HepG2 (cell line): ENCODE results near the gene APIP. TPM values are rescaled to one million over a fixed set of nuclear protein-coding genes. Genes with fewer than 3 reads are reported as not detected.

Experiments
- ARNT2 ChIP-seq: sonication (generic); formaldehyde crosslinking; IDR thresholded peaks from 2 replicates; pipeline ENCODE4 v1.8.0; 2022; ENCODE audit warnings: mild to moderate bottlenecking, low read depth, missing genetic modification reagents, moderate library complexity
- CAMTA2 ChIP-seq: sonication (generic); formaldehyde crosslinking; IDR thresholded peaks from 2 replicates; pipeline ENCODE4 v1.4.0; 2020; ENCODE audit warnings: mild to moderate bottlenecking, missing genetic modification reagents, borderline replicate concordance
- EP300 ChIP-seq, 3 experiments: sonication (generic) in 1 of 3; formaldehyde crosslinking in 1 of 3; IDR thresholded peaks; 2 replicates each; pipeline versions ENCODE4 v1.5.1 to v1.6.1; 2011 to 2020; ENCODE audit warnings: low read depth in 2 of 3, low read length in 2 of 3, borderline replicate concordance in 1 of 3, improper control_type of control experiment in 1 of 3, mild to moderate bottlenecking in 1 of 3, missing genetic modification reagents in 1 of 3, moderate library complexity in 1 of 3
- GLI4 ChIP-seq: sonication (generic); formaldehyde crosslinking; IDR thresholded peaks from 2 replicates; pipeline ENCODE4 v1.5.1; 2020; ENCODE audit warnings: missing genetic modification reagents, mild to moderate bottlenecking, moderate library complexity, borderline replicate concordance
- KLF16 ChIP-seq, 2 experiments: sonication (generic) in 1 of 2; formaldehyde crosslinking in 1 of 2; IDR thresholded peaks; 2 replicates each; pipeline versions ENCODE4 v1.6.1 to v1.8.0; 2016 to 2023; ENCODE audit warnings: missing genetic modification reagents in 2 of 2, missing compliant biosample characterization in 1 of 2
- NR1H2 ChIP-seq: sonication (generic); formaldehyde crosslinking; IDR thresholded peaks from 2 replicates; pipeline ENCODE4 v1.8.1; 2022; ENCODE audit warnings: low read depth, missing genetic modification reagents, borderline replicate concordance
- NR2F2 ChIP-seq: IDR thresholded peaks from 2 replicates; pipeline ENCODE4 v1.6.1; 2012; ENCODE audit warnings: low read depth, inconsistent platforms, borderline replicate concordance
- PITX1 ChIP-seq: sonication (generic); formaldehyde crosslinking; IDR thresholded peaks from 2 replicates; pipeline ENCODE4 v1.5.1; 2020; ENCODE audit warnings: mild to moderate bottlenecking, missing genetic modification reagents
- RBM22 ChIP-seq: fragments of 200-400 bp; formaldehyde crosslinking; optimal IDR thresholded peaks from 2 replicates; pipeline ENCODE3; 2017; ENCODE audit warnings: mild to moderate bottlenecking, low read length, moderate library complexity
- REL ChIP-seq: sonication (generic); formaldehyde crosslinking; conservative IDR thresholded peaks from 2 replicates; pipeline ENCODE4 v1.8.0; 2022; ENCODE audit warnings: mild to moderate bottlenecking, missing genetic modification reagents, moderate library complexity
- SMAD1 ChIP-seq: sonication (generic); formaldehyde crosslinking; IDR thresholded peaks from 2 replicates; pipeline ENCODE4 v1.4.0; 2020; ENCODE audit warnings: missing genetic modification reagents, low read depth, mild to moderate bottlenecking, borderline replicate concordance
- TMF1 ChIP-seq: sonication (generic); formaldehyde crosslinking; IDR thresholded peaks from 2 replicates; pipeline ENCODE4 v1.8.1; 2022; ENCODE audit warnings: low read depth, missing genetic modification reagents
- ZKSCAN8 ChIP-seq: IDR thresholded peaks from 2 replicates; pipeline ENCODE4 v1.6.1; 2016; ENCODE audit warnings: borderline replicate concordance, missing genetic modification reagents, missing compliant biosample characterization
- ZNF792 ChIP-seq: IDR thresholded peaks from 2 replicates; pipeline ENCODE4 v1.6.1; 2016
- ZSCAN21 ChIP-seq: sonication (generic); formaldehyde crosslinking; IDR thresholded peaks from 2 replicates; pipeline ENCODE4 v1.8.0; 2022; ENCODE audit warnings: mild to moderate bottlenecking, missing genetic modification reagents, moderate library complexity, borderline replicate concordance
- ZSCAN31 ChIP-seq: sonication (generic); formaldehyde crosslinking; IDR thresholded peaks from 2 replicates; pipeline ENCODE4 v1.5.0; 2020; ENCODE audit warnings: low read depth, mild to moderate bottlenecking, missing genetic modification reagents
- ZZZ3 ChIP-seq: sonication (generic); formaldehyde crosslinking; IDR thresholded peaks from 2 replicates; pipeline ENCODE4 v1.4.0; 2020; ENCODE audit warnings: missing genetic modification reagents, mild to moderate bottlenecking, borderline replicate concordance
- polyA plus RNA-seq, 8 experiments: library from polyadenylated mRNA; depleted of rRNA in 3 of 8; stranded (reverse) in 7 of 8; unstranded in 1 of 8; fragments of >200 nt; fragmentation: Illumina TruSeq in 4 of 8; extraction: Trizol in 4 of 8; gene quantifications; 2 replicates each; pipeline versions ENCODE4 v1.2.1 to v1.2.3, GENCODE V29; 2011 to 2016; ENCODE audit warnings: low read depth in 4 of 8, missing spikeins in 1 of 8, mixed read lengths in 1 of 8; ENCODE audit not compliant: insufficient read depth in 1 of 8
- total RNA-seq, 5 experiments: library from RNA; depleted of rRNA; stranded (reverse); fragments of >200 nt; fragmentation: Illumina TruSeq; extraction: Trizol; gene quantifications; 2 replicates each; pipeline ENCODE4 v1.2.3, GENCODE V29; 2016; ENCODE audit warnings: low read depth in 1 of 5
- TF ChIP-seq, protein P1 (sequence below): sonication (generic); formaldehyde crosslinking; IDR thresholded peaks from 2 replicates; pipeline ENCODE4 v1.5.0; 2020; ENCODE audit warnings: mild to moderate bottlenecking, missing genetic modification reagents
- TF ChIP-seq, protein P2 (sequence below): sonication (generic); formaldehyde crosslinking; IDR thresholded peaks from 2 replicates; pipeline ENCODE4 v1.8.1; 2023; ENCODE audit warnings: missing genetic modification reagents, mild to moderate bottlenecking, borderline replicate concordance
- TF ChIP-seq, protein P3 (sequence below): sonication (generic); formaldehyde crosslinking; IDR thresholded peaks from 2 replicates; pipeline ENCODE4 v1.4.0; 2020; ENCODE audit warnings: missing genetic modification reagents
- TF ChIP-seq, protein P4 (sequence below): sonication (generic); formaldehyde crosslinking; IDR thresholded peaks from 2 replicates; pipeline ENCODE4 v1.8.0; 2022; ENCODE audit warnings: mild to moderate bottlenecking, missing genetic modification reagents, moderate library complexity

APIP gene
- total and polyA plus RNA-seq, 2 of the 13 experiments (the other 11 are each of a cell fraction or from before 2014, with no cell fraction given): 16.9 to 31.0 TPM

DNA sequence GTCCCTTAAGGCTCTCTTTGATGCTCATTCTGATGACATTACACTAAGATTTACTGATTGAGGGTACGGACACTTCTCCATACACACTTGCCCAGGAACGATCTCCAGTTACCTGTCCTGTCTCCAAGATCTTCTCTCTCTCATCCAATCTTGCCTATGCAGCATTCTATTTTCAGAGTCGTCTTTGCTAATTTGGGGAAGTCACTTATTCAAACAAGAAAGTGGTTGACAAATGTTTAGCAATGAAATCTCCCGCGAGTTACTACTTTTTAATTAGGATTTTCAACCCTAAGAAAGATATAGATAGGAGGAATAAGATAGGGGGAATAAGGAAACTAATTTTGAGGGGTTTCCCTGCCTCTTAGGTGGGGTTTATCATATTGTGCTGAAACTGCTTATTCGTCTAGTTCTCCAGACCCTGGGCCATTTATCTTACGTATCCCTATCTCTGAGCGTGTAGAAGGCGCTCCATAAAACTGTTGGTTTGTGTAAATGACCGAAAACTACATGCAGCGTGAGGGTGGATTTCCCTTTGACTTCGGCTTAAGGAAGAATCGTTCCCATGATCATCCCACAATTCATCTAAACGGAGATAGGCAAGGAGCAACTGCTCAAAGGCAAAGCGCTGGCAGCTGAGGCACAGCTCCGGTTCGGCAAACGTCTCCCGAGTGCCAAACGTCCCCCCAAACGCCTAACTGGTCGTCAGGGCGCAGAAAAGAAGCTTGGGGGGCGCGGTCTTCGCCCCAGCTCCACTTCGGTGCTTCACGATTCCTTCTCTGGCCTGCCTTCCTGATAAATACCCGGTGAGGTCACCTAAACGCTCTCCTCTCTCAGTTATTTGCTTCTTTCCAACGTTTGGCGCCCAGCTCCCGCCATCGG lies 804 bp downstream of the APIP start (continued):
- TF ChIP-seq, protein P1, sequence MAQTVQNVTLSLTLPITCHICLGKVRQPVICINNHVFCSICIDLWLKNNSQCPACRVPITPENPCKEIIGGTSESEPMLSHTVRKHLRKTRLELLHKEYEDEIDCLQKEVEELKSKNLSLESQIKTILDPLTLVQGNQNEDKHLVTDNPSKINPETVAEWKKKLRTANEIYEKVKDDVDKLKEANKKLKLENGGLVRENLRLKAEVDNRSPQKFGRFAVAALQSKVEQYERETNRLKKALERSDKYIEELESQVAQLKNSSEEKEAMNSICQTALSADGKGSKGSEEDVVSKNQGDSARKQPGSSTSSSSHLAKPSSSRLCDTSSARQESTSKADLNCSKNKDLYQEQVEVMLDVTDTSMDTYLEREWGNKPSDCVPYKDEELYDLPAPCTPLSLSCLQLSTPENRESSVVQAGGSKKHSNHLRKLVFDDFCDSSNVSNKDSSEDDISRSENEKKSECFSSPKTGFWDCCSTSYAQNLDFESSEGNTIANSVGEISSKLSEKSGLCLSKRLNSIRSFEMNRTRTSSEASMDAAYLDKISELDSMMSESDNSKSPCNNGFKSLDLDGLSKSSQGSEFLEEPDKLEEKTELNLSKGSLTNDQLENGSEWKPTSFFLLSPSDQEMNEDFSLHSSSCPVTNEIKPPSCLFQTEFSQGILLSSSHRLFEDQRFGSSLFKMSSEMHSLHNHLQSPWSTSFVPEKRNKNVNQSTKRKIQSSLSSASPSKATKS (CRISPR knock-in tag): no peak
- no peak for TF ChIP-seq RBM22
- TF ChIP-seq PITX1 (CRISPR knock-in tag): 0 out of 2 replicates have a peak, but pooled peaks have one; percentile 38
- 0 out of 2 replicates have a peak, but pooled peaks have one; percentile 56 for TF ChIP-seq CAMTA2 (CRISPR knock-in tag)
- 0 out of 2 replicates have a peak, but pooled peaks have one; percentile 41 for TF ChIP-seq ZSCAN21 (CRISPR knock-in tag)
- TF ChIP-seq, protein P2, sequence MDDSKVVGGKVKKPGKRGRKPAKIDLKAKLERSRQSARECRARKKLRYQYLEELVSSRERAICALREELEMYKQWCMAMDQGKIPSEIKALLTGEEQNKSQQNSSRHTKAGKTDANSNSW (CRISPR knock-in tag): no peak
- peak; percentile 86; the same call in 1 of the 2 replicates for TF ChIP-seq GLI4 (CRISPR knock-in tag)
- TF ChIP-seq ZNF792: peak; percentile 61; the same call in 1 of the 2 replicates
- no peak for TF ChIP-seq ZZZ3 (CRISPR knock-in tag)
- TF ChIP-seq SMAD1 (CRISPR knock-in tag): no peak
- TF ChIP-seq NR1H2: no peak
- TF ChIP-seq REL: no peak
- TF ChIP-seq, protein P3, sequence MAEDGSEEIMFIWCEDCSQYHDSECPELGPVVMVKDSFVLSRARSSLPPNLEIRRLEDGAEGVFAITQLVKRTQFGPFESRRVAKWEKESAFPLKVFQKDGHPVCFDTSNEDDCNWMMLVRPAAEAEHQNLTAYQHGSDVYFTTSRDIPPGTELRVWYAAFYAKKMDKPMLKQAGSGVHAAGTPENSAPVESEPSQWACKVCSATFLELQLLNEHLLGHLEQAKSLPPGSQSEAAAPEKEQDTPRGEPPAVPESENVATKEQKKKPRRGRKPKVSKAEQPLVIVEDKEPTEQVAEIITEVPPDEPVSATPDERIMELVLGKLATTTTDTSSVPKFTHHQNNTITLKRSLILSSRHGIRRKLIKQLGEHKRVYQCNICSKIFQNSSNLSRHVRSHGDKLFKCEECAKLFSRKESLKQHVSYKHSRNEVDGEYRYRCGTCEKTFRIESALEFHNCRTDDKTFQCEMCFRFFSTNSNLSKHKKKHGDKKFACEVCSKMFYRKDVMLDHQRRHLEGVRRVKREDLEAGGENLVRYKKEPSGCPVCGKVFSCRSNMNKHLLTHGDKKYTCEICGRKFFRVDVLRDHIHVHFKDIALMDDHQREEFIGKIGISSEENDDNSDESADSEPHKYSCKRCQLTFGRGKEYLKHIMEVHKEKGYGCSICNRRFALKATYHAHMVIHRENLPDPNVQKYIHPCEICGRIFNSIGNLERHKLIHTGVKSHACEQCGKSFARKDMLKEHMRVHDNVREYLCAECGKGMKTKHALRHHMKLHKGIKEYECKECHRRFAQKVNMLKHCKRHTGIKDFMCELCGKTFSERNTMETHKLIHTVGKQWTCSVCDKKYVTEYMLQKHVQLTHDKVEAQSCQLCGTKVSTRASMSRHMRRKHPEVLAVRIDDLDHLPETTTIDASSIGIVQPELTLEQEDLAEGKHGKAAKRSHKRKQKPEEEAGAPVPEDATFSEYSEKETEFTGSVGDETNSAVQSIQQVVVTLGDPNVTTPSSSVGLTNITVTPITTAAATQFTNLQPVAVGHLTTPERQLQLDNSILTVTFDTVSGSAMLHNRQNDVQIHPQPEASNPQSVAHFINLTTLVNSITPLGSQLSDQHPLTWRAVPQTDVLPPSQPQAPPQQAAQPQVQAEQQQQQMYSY (CRISPR knock-in tag): no peak
- 0 out of 2 replicates have a peak, but pooled peaks have one; percentile 38 for TF ChIP-seq ARNT2 (CRISPR knock-in tag)
- no peak for TF ChIP-seq KLF16 (CRISPR knock-in tag; IDR thresholded peaks at IDR 0.05)
- 0 out of 2 replicates have a peak, but pooled peaks have one; percentile 76 for TF ChIP-seq TMF1
- peak; percentile 34; the same call in 1 of the 2 replicates for TF ChIP-seq ZKSCAN8 (CRISPR knock-in tag)
- TF ChIP-seq NR2F2: peak; percentile 26; the same call in 1 of the 2 replicates
- no peak for TF ChIP-seq EP300 (IDR thresholded peaks at IDR 0.05; ENCODE audit: low read depth in 2 of 2, low read length in 2 of 2)
- no peak for TF ChIP-seq EP300 (CRISPR knock-in tag; IDR thresholded peaks at IDR 0.05; ENCODE audit: borderline replicate concordance)
- TF ChIP-seq ZSCAN31: no peak
- TF ChIP-seq, protein P4, sequence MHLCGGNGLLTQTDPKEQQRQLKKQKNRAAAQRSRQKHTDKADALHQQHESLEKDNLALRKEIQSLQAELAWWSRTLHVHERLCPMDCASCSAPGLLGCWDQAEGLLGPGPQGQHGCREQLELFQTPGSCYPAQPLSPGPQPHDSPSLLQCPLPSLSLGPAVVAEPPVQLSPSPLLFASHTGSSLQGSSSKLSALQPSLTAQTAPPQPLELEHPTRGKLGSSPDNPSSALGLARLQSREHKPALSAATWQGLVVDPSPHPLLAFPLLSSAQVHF (CRISPR knock-in tag): no peak
